ENCODE data around the gene PRR15L. TPM values are rescaled to one million over a fixed set of nuclear protein-coding genes. Genes with fewer than 3 reads are reported as not detected.

Gene PRR15L
- total and polyA plus RNA-seq, 2 of the 4 experiments (the other 2 are of a cell fraction), result not detected

- H3K23ac ChIP-seq (ENCODE audit: low read depth, low read length), result no peak overlapping the region
- ChIA-PET CTCF (no interaction called here), POLR2A (ENCODE audit: unreplicated experiment) (no interaction called here)
- no peak overlapping the region for H2AK9ac ChIP-seq (replicated peaks; ENCODE audit: low read depth, low read length, poor library complexity)
- H2BK20ac ChIP-seq (ENCODE audit: low read depth, low read length), result no peak overlapping the region
- 90% methylated on average over 4 of the region's 12 CpGs; no CpG with 5 or more reads in 1 of the 2 experiments for WGBS, 2 experiments (ENCODE audit: extremely low coverage in 2 of 2, insufficient read length in 1 of 2)
- H3K79me1 ChIP-seq (ENCODE audit: low read depth in 1 of 2, low read length in 2 of 2), result peaks cover 15 to 19% of the 10 kb centered on the region in 2 experiments
- H4K91ac ChIP-seq (ENCODE audit: insufficient read depth, low read depth, low read length), result no peak overlapping the region
- H3K14ac ChIP-seq (replicated peaks; ENCODE audit: low read depth, low read length), result no peak overlapping the region
- H3K9ac ChIP-seq (ENCODE audit: low read depth, low read length), result no peak overlapping the region
- no peak overlapping the region for H2AK5ac ChIP-seq (ENCODE audit: low read depth, low read length)
- H3K27me3 ChIP-seq (ENCODE audit: control insufficient read depth, insufficient read depth, low read length), result no peaks in the 10 kb centered on the region
- no peak overlapping the region for H3K4me2 ChIP-seq (ENCODE audit: low read depth, low read length)
- no peak overlapping the region for H3K4me3 ChIP-seq (ENCODE audit: insufficient read depth, low read depth, low read length)
- ATAC-seq (ENCODE audit: low read depth) (no peak), DNase-seq (no peak)
- no peak overlapping the region for H3K27ac ChIP-seq (ENCODE audit: insufficient read depth, low read length)
- H2AFZ ChIP-seq (replicated peaks; ENCODE audit: low read length, poor library complexity), result no peak overlapping the region
- in situ Hi-C loops (cut with MboI; ENCODE audit: low sequenced_read_pairs) (no loop called here), intact Hi-C loops (cut with micrococcal nuclease) (no loop called here), dilution Hi-C loops (cut with HindIII; ENCODE audit: low sequenced_read_pairs, unreplicated experiment) (no loop called here)
- H3K56ac ChIP-seq (ENCODE audit: extremely low read depth, insufficient read depth, low read length), result no peak overlapping the region
- no peaks in the 10 kb centered on the region for H3K9me3 ChIP-seq (ENCODE audit: control insufficient read depth, insufficient read depth, low read length)
- TF ChIP-seq RFX5 (IDR thresholded peaks at IDR 0.05; ENCODE audit: low read depth, low read length) (no peak), MAZ (IDR thresholded peaks at IDR 0.05; ENCODE audit: borderline replicate concordance, low read depth, low read length) (no peak)
- no peak overlapping the region for H2BK5ac ChIP-seq (ENCODE audit: low read depth, low read length, poor library complexity, severe bottlenecking)
- no peak overlapping the region for H3K4ac ChIP-seq (ENCODE audit: low read depth, low read length)
- H4K20me1 ChIP-seq (ENCODE audit: insufficient read depth, low read length), result no peaks in the 10 kb centered on the region
- H4K5ac ChIP-seq (ENCODE audit: low read depth, low read length), result no peak overlapping the region
- H4K8ac ChIP-seq (ENCODE audit: low read depth in 2 of 2, low read length in 2 of 2), result no peak overlapping the region
- peaks cover 11% of the 10 kb centered on the region for H3K36me3 ChIP-seq (ENCODE audit: control insufficient read depth, insufficient read depth, low read length)
- no peak overlapping the region for H2BK120ac ChIP-seq (ENCODE audit: low read depth, low read length)
- H3K18ac ChIP-seq (ENCODE audit: low read depth, low read length), result no peak overlapping the region
- no TSS peak for BruUV-seq (replicated peaks)
- H3K4me1 ChIP-seq (ENCODE audit: control insufficient read depth, insufficient read depth, low read length), result no peaks in the 10 kb centered on the region
- H2BK15ac ChIP-seq (ENCODE audit: low read depth, low read length), result no peak overlapping the region
- 0 out of 2 replicates have a peak, but pooled peaks cover 3% of the 10 kb centered on the region for H3K9me1 ChIP-seq (ENCODE audit: insufficient read depth, low read length)
Measured at GRCh38 chr17:47915776-47916398, 41.8 kb downstream of the PRR15L start.
